CD4-positive, alpha-beta T cell treated with Interleukin-4 for 4 hours (primary cell): ENCODE data around the gene P2RX3.
"Not testable (repeated sequence)": the region's sequence is repeated elsewhere in the genome, so short reads cannot be mapped to it uniquely, and the experiment has no call there.

ENCODE experiments used
- DNase-seq: peaks from one replicate; pipeline ENCODE4 v3.0.0-alpha.2; 2020

P2RX3 gene

DNA sequence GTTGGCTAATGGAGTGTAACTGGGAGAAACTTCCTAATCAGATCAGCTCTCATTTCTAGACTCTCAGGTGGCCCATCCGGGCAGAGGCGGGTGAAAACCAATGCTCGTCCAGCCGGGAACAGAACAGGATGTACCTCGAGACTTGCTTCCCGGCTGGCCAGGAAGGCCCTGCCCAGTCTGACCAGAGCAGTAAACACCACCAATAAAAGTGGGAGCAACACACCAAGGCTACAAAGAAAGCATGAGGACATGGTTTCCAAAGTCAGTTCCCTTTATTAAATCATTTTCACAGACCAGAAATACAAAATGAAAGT, 12.5 kb upstream of the P2RX3 start:
- no peak for DNase-seq

DNA sequence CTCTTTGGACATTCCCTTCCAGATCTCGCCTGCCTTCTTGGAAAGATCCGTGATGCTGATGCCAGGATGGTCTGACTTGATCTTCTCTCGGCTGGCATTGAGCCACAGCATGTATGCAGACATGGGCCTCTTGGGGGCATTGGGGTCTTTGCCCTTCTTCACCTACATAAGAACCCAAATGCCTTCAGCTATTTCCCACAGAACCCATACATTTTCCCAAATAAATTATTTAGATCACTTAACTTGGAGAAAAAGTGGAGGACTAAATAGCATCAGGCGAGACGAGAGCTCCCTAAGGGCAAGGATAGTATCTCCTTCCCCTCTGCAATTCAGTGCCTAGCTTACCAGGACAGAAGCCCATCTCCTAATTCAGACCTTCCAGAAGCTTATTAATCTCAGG, 10.4 kb upstream of the P2RX3 start:
- DNase-seq, result no peak

DNA sequence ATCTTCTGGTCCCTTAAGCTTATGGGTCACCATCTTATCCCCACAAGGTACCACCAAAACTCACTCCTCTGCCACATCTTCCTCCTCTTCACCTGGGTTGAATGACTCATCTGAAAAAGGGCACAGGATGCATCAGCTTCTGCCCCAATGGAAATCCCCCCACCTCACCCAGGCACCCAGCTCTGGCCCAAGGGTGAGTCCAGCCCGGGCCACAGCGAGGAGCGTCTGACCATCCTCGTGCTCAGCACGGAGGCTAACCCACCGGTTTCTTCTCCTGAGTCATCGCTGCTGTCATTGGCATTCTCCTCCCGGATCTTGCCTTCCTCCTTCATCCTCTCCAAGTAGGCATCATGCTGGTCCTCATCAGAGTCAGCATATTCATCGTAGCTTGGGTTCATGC, 8.1 kb upstream of the P2RX3 start:
- DNase-seq, result no peak

DNA sequence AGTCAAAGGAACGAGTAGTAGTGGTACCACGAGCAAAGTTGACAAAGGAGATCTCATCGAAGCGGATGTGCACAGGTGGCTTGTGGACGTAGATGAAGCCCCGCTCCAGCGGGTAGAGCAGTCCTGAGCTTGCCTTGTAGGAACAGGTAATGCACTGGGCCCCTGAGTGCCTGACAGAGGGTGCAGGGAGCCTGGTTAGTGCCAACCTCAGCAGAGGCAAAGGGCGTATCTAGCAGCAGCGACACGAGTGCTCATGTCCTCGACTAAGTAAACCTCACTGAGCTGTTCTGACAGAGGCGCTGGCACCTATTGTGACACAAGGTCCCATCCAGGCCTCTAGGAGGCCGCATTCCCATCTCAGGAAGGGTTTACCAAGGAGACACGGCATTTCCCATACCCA, 6.4 kb upstream of the P2RX3 start:
- DNase-seq, result no peak

DNA sequence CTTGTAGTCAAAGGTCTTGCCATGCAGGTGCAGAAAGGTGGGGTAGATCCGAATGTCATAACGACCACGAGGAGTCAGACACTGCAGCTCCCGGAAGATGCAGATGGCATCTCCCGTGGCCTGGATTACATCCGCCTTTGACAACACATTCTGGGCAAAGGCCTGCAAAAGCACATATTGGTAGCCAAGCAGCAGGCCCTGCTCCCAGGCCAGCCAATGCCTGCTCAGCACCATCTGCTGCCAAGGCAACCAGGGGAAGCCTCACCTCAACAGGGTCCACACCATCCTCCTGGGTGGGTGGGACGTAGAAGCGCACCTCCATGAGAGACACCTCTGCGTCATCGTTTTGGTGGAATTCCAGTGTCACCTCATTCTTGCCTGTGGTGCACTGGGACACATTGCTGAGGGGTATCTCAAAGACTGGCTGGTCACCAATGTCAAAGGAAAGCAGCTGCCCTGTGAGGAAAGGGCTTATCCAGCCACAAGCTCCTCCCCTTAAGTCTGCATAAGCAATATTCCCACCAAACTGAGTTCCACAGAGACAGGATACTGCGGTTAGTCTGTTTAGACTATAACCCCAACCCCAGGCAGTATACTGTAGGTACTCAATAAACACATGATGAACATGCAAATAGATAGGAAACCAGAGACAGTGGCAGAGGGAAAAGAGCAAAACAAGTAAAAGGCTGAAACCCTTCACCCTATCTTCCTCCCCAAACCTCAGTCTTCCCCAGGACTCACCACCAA, 5.3 kb upstream of the P2RX3 start:
- DNase-seq, result no peak

DNA sequence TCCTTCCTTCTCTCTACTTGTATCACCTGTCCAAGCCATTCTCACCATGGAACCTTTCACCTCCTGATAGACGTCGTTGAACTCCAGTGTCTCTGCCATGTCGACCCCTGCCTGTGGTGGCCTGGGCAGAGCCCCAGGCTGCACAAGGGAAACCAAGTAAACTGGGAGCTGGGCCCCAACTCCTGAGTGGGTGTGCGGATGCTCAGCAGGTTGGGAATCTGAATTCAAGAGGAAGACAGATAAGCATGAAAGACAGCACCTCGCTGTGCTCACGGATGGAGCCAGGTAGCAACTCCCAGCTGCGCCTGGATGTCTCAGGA, 3.2 kb upstream of the P2RX3 start:
- no peak for DNase-seq

DNA sequence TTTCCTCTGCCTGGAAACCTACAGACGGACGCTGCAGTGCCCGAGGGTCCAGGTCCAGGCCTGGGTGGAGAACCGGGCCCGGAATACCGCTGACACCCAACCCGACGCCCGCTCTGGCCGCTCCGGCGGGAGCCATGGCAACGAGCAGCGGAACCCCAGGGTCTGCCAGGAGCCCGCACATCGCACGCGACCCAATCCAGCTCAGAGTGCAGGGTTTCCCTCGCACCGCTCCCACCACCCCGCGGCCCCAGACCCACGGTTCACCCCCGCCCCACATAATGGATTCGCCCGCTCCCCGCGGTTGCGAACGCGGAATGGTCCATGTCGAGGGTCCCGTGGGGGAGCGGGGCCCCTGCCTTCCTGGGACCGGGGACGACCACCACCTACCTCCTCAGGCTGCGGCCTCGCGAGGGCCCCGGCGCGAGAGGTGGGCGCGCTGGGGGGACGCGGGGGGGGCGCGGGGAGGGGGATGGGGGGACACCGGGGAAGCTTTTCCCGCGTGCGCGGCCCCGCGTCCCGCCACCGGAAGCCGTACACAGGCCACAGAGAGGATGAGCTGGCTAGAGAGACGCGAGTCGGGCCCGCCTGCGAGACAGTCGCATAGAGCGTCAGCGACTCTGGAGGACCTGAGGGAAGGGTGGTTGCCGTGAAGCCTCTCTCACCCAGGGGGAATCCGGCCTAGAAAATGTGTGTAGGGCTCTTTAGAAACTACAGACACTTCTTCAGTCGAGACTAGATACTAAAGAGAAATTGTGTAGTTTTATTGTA, 2.6 kb upstream of the P2RX3 start, which contains the start of gene SSRP1:
SSRP1 (minus strand) TSS at position 550 of the 768 bp plus-strand sequence. CDS start 771 bp downstream, outside the sequence.
- DNase-seq, result peak; percentile 92

DNA sequence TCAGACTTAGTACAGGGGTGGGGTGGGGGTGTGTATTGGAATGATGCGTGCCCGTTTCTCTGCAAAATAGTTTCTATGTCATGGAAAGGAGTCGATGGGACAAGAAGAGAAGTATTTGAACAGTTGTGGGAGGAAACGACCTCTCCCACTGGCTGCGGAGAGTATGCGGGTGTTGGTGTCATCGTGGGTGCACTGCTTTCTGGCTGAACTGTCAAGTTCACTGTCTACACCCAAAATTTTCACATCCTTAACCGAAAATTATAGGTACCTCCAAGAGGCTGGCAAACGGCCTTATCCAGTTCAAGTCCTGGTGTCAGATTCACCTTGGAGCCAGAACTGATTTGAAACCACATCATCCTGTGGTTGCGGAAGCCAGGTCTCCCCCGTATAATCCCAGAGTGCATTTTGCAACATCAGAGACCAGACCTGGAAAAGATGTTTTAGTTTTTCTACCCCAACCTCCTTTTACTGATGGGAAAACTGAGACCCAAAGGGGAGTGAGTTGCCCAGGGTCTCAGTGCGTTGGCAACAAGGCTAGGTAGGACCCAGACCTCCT, 2.0 kb upstream of the P2RX3 start:
- DNase-seq, result no peak

DNA sequence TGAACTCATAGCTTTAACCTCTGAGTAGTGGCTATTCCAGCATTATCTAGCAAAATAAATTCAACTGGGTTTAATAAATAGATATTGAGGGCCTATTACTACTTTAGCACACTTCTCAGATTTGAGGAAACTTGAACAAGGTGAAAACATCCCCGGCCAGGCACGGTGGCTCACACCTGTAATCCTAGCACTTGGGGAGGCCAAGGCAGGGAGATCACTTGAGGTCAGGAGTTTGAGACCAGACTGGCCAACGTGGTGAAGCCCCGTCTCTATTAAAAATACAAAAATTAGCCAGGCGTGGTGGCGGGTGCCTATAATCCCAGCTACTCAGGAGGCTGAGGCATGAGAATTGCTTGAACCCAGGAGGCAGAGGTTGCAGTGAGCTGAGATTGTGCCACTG, 1.3 kb upstream of the P2RX3 start:
- not testable (repeated sequence) for DNase-seq

DNA sequence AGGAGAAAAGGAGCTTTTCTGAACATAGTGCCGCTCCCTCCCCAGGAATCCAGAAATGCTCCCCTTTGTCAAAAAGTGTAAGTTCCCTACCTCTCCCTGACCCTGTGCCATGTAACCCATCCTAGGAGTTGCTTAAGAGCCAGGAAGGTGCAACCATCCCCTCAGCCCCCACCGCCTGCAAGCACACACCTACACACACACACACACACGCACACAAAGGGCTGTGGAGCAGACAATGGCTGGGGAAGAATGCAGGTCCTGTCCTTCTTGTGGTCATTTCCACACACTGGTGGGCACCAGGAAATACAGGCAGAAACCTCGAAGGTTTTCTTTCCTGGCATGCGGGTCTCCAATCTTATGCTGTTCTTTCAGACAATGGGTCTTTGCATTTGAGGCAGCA, 1.2 kb downstream of the P2RX3 start:
- DNase-seq, result no peak

DNA sequence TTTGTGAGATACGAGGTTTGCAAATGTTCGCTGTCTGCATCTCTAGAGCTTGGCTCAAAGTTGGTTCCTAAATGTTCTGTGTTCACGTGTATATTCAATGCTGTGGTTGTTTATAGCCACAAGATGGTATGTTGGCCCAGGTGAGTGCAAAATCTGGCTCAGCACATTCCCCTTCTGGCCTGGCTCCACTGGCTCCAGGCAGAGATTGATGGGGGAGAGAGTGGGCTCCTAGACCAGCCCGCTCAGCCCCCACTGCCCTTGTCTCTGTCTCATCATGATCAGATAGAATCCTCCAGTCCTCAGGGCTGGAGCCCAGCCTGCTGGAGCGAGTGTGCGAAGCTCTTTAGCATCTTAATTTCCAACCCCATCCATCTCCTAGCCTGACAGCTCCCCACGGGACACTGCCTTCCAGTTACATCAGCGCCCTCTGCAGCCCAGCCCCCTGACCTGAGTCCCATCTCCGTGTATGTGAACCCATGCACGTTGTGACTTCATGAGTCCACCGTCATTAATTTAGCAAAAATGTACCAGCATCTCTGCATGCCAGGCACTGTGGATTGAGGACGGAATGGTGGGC, 2.0 kb downstream of the P2RX3 start:
- DNase-seq, result no peak

DNA sequence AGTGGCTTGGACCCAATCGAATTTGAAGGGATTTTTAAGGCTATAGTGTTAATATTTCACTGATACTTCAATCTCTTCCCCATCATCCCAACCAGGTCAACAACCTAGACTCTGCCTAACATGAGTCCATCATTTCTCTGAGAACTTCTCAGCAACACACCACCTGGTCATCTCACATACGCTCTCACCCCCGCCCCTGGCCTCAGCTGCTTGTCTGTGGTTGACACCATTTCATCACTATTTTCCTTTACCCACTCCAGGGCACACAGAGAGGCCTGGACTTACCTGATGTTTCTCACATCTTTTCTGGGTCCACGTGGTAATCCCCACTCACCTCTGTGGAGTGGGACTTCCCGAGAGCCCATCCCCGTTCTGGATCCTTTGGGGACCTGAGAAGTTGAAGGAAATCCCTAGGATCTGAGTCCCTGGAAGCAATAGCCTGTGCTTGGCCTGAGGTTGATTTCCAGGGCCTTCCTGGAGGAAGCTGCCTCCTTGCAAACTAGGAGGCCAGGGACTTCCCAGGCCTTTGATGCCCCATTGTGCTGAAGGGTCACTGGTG, 3.2 kb downstream of the P2RX3 start:
- no peak for DNase-seq

DNA sequence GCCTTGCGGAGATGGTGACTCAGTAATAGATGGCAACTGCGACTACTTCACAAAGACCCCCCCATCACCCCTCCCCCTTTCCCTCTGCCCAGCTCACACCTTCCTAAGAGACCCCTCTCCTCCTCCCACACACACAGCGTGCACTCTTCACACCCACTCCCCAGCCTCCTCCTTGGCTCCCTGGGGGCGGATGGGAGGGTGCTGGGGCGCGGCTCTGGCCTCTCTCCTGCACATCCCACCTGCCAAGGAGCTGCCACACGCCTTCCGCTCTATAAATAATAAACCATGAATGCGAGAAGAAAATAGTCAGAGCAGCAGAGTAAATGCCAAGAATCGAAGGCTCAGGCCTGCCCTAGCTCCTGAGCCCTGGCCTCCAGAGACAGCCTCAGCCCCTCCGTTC, 4.5 kb downstream of the P2RX3 start:
- no peak for DNase-seq

DNA sequence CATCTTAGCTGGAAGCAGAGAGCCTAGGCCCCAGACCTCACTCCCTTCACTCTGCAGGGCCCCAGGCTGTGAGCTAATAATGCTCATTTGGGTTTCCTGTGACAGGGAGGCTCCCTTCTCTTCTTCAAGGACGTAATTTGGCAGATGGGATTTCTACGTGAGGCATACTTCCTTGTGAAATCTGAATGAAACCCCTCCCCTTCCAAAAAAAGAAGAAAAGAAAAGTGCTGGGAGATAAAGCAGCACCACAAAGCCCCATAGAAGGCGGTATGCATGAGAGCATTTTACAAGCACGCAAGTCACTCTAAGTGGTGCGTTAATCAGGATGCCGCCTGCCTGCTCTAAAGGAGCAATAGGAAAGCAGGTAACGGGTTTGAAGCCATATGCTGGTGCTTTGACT, 5.7 kb downstream of the P2RX3 start:
- DNase-seq, result no peak

DNA sequence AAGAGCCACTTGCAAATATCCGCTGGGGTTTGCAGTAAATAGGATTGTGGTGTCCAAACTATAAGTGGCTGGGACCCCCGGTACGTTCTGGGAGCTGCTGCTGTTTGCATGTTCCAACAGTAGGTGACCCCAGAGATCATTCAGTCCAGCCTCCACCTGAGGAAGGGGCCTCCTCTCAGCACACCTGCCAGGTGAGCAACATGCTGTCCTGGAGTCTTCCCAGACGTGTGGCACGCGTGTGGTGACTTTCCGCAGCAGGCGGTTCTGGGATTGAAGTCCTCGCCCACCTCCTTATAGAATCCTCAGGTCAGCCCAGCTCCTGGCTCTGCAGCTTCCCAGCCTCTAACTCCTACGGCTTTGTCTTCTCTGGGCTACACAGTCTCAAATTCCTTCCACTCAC, 6.7 kb downstream of the P2RX3 start:
- no peak for DNase-seq

DNA sequence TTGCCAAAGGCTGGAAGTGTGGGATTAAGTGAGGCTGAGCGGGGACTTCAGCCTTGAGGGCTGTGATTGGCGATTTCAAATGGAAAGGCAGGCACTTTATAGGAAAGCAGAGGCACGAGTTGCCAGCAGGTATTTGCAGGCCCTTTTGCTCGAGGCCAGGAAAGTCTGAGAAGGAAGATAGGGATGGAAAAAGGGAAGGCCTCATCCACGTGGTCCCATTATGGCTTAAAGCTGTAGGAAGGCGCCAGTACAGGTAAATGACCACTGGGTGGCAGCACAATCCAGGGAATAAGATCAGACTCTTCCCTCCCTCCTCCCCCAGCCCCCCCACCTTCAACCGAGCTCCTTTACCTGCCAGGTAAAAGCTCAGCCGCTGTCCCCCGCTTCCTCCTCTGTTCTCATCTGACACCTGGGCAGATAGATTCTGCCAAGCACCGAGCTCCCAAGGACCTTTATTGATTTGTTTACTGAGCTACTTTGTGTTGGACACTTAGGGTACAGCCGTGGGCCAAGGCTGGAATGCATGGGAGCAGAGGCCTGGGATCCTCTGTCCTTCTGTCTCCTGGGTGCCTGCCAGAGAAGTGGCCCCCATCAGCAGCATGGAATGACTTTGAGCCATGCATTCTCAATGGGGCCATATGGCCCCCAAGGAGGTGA, 7.5 kb downstream of the P2RX3 start:
- DNase-seq, result peak; percentile 69

DNA sequence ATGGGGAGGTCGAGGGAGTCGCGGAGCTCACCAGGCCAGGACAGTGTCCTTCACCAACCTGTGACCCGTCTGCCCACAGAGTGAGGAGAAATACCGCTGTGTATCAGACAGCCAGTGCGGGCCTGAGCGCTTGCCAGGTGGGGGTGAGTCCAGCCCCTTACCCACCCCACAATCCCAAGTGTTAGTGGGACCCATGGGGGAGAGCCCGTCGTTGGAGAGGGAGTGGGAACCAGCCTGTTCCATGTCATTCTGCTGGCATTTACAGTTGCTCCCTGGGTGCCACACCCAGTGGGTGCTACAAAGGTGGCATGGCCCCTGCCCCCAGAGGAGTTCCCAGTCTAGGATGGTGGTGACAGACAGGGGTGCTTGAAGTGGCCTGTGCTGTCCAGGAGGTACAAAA, 9.2 kb downstream of the P2RX3 start:
- no peak for DNase-seq

DNA sequence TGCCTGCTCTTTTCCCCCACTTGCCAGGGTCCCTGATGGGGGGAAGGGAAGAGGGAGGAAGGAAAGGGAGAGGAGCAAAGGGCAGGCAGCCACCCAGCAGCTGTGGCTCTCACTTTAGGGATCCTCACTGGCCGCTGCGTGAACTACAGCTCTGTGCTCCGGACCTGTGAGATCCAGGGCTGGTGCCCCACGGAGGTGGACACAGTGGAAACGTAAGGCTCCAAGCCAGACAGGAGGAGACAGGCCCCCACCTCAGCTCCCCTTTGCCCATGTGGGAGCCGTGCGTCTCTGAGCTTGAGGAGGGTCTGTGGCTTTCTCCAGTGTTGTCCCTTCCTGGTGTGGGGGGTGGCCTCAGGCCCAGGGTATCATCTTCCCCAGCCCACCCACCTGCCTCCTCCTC, 9.9 kb downstream of the P2RX3 start:
- no peak for DNase-seq

DNA sequence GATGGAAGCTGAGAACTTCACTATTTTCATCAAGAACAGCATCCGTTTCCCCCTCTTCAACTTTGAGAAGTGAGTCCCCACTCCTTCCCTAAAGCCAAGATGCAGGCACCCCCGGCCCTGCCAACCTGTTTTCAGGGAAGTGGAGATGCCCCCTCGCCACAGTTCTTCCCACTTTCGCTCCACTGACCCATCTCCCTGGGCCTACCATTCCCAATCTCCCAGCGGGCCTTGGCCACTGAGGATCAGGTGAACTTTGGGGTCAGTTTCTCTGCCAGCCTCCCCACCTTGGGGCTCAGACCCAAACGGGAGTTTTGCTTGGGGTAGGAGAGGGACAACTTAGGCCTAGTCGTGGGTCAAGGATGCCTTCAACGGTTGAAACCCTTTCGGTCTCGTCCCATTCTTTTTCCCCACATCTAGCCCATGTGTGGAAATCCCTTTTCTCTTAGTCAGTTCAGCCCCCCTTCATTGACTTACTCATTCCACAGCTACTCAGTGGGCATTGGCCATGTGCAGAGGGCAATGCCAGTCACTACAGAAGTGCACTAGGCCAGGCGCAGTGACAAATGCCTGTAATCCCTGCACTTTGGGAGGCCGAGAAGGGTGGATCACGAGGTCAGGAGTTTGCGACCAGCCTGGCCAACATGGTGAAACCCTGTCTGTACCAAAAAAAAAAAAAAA, 10.6 kb downstream of the P2RX3 start:
- no peak for DNase-seq

DNA sequence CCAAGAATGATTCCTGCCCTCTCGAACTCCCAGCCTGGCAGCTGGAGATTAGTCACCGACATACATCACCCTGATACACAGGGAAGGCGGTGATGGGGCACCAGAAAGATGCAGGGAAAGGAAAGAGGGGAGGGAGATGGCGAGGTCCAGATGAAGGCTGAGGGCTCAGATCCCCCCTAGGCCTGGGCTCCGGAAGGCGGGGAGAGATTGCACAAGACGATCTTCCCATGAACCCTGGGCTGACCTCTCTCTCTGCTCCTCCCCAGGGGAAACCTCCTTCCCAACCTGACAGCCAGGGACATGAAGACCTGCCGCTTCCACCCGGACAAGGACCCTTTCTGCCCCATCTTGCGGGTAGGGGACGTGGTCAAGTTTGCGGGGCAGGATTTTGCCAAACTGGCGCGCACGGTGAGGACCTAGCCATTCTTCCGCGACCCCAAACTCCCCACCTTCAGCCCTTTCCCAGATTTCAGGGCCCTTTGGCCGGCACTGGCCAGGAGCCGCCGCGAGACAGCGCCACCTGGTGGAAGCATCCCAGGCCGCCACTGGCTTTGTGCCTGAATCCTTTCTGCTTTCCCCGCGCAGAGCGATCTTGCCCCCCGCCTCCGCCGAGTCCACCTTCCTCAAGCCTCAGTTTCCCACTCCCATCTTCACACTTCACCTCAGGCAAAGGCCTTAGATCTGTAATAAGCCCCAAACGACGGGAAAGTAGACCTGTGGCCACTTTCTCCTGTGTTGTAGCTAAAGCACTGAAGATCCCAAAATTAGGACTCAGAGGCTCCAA, 11.5 kb downstream of the P2RX3 start:
- DNase-seq, result peak; percentile 61

DNA sequence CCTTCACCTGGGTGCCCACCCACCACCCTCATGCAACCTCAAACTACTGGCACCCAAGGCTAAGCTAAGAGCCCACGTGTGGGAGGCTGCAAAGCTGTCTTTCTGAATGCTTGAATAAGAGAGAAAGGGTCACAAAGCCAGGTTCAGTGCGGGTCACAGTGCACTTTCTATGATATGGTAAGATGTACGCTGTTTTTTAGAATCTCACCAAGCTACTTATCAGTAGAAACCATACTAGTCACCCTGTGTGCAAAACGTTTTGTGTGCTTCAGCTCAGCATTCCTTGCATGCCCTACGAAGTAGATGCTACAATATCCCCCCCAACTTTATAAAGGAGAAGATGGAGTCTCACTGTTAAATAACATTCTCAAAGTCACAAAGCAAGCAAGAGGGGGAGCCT, 14.9 kb downstream of the P2RX3 start:
- no peak for DNase-seq

DNA sequence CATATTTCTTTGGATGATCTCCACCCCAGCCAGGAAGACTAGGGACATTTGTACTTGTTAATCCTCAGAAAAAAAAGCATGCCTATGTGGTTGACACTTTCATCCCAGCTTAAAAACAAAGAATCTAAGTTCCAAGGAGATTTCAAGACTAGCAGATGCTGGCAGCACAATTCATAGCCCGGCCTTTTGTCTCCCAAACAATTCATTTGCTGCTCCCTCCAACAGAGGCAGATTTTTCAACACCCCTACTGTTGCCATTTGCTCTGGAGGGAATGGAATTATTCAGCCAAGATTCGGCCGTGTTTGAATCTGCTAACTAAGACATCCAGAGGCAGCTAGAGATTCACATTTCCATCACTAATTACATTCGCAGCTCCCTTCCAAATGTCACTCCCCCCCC, 15.3 kb downstream of the P2RX3 start:
- DNase-seq, result no peak
